ENCODE measurements around the gene DSTYK.

The DSTYK gene

DNA sequence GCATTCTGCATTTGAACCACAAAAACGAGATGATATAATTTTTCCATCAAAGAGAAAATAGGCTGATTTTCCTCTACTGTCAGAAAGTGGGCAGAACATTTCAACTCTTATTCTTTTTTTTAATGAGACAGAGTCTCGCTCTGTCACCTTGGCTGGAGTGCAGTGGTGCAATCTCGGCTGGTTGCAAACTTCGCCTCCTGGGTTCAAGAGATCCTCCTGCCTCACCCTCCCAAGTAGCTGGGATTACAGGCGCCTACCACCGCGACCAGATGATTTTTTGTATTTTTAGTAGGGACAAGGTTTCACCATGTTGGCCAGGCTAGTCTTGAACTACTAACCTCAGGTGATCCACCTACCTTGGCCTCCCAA, 11.6 kb downstream of the DSTYK start:
- TF ChIP-seq, protein P1, sequence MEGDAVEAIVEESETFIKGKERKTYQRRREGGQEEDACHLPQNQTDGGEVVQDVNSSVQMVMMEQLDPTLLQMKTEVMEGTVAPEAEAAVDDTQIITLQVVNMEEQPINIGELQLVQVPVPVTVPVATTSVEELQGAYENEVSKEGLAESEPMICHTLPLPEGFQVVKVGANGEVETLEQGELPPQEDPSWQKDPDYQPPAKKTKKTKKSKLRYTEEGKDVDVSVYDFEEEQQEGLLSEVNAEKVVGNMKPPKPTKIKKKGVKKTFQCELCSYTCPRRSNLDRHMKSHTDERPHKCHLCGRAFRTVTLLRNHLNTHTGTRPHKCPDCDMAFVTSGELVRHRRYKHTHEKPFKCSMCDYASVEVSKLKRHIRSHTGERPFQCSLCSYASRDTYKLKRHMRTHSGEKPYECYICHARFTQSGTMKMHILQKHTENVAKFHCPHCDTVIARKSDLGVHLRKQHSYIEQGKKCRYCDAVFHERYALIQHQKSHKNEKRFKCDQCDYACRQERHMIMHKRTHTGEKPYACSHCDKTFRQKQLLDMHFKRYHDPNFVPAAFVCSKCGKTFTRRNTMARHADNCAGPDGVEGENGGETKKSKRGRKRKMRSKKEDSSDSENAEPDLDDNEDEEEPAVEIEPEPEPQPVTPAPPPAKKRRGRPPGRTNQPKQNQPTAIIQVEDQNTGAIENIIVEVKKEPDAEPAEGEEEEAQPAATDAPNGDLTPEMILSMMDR (IDR thresholded peaks at IDR 0.05; ENCODE audit: insufficient read depth, missing control alignments), result no peak
- no peak for FAIRE-seq
- no peak for DNase-seq (ENCODE audit: insufficient read length, low spot score)

DNA sequence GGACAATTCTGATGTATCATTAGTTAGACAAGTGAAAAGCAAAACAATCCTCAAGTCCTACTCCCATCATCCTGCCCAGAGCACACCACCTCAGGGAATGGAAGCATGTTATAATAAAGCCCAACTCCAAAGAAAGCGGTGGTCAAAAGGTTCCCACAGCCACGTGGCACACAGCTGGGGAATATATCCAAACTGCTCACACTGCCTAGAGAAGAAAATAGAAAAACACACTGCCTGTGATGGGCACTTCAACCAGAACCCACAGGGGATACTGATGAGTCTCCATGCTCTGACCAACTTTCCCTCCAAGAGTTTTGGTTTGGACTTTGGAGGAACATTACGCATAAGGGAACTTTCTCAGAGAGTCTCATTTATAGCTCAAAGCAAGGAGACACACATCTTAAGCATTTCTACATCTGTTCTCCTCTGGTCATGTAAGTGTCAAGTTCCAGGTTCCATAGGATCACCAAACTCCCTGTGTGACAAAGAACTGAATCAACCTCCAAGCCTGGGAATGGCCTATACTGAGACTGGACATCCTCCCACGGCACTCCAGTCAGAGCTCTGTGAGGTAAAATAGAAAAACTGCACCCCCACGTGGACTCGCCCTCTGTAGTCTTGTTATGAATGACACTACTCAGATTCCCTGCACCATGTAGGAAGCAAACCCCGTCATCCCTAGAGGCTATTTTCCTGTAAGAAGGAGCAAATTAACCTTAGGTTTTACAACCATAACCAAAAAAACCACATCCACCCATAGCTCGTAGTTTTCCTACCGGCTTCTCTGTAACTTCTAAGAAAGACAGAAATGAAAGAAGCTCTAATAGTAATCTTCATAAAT, 12.2 kb downstream of the DSTYK start:
- no peak for FAIRE-seq
- TF ChIP-seq, protein P1 (IDR thresholded peaks at IDR 0.05; ENCODE audit: insufficient read depth, missing control alignments), result no peak
- no peak for DNase-seq (ENCODE audit: insufficient read length, low spot score)

DNA sequence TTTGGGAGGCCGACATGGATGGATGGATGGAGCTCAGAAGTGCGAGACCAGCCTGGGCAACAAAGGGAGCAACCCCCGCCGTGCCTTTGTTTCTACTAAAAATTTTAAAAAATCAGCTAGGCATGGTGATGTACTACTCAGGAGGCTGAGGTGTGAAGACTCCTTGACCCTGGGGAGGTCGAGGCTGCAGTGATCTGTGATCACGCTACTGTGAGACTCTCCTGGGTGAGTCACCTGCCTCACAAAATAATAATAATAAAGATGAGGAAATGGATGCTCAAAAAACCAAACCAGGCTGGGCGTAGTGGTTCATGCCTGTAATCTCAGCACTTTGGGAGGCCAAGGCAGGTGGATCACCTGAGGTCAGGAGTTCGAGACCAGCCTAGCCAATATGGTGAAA, 19.2 kb downstream of the DSTYK start:
- TF ChIP-seq, protein P1 (IDR thresholded peaks at IDR 0.05; ENCODE audit: insufficient read depth, missing control alignments), result no peak
- DNase-seq (ENCODE audit: insufficient read length, low spot score), result no peak
- no peak for FAIRE-seq

DNA sequence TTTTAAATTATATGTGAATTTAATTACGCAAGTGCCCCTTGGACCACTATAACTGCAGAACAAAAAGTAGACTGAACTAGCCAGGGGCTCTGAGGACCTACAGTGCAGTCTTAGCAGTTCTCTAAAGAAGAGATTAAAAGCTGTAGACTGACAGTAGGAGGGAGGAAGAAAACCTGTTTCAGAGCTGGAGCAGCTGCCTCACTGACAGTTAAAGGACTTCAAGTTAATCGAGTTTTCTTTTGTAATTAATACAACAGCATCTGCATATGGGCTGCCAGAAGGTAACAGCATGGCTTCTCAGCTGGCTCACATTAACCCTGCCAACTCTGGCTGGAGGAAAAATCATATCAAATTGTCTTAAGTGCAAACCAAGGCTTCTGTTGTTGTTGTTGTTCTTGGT, 19.9 kb downstream of the DSTYK start:
- TF ChIP-seq, protein P1 (IDR thresholded peaks at IDR 0.05; ENCODE audit: insufficient read depth, missing control alignments), result no peak
- DNase-seq (ENCODE audit: insufficient read length, low spot score), result peak; percentile 45
- FAIRE-seq, result peak; percentile 90

DNA sequence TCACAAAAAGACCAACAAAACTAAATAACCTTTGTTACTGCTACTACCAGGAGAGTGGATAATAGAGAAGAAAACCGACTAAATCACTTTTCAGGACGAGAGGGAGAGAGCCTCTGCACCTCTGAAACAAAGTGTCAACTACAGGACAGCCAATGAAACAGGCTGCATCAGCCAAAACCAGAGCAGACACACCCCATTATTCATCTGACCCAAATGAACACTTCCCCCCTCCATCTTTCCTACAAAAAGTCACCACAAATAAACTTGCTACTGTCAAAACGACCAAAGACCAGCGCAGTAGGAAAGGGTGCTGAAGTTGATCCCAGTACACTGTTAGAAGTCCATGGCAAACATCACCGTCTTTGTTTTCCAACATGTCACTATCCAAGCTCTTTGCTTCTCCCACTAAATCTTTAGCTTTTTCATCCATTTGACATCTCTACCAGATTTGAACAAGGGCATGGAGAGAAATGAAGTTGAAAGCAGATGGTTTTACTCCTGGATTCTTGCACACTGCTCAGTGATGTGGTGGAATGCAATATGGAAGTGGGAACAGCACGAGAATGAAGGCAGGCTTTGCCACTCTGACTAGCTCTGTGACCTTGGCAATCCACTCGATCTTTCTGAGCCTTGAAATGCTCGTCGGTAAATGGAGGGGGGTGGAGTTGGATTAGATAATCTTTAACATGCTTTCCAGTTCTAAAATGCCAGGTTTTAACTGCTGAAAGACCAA, 20.5 kb downstream of the DSTYK start:
- TF ChIP-seq, protein P1 (IDR thresholded peaks at IDR 0.05; ENCODE audit: insufficient read depth, missing control alignments), result no peak
- FAIRE-seq (peak; percentile 44), DNase-seq (ENCODE audit: insufficient read length, low spot score) (no peak)

DNA sequence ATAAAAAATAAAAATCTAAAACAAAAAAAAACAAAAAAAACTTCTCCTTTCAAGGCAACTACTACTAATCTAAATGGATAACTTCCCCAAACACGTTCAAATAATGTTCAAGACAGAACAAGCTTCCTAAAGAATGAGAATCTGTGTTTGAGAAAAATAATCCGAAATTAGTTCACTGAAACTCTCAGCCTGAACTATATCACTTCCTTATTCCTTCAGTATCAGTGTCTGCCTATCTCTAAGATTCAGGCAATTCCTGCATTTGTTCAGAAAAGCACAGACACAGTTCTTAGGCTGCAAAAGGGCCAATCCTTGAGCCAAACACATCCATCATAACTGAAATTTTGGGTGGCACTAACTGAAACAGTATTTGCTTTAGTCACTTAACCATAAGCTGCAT, 22.4 kb downstream of the DSTYK start:
- TF ChIP-seq, protein P1 (IDR thresholded peaks at IDR 0.05; ENCODE audit: insufficient read depth, missing control alignments), result no peak
- DNase-seq (ENCODE audit: insufficient read length, low spot score), result no peak
- FAIRE-seq, result no peak

DNA sequence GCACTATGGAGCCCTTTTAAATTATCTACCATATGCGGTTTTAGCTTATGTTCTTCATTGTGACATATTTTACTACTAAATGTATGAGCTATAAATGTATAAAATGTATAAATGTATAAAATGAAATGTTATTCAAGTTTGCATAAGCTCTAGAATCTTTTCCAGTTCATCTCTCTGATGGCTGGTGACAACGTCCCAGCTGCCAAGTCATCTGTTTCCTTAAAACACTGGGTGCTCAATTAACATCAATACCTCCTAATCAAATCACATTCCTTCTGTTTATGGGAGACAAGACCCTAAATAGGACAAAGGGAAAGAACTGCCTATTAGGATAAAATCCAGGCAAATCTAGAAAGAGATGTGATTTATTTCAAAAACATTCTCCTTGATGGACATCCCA, 22.9 kb downstream of the DSTYK start:
- no peak for FAIRE-seq
- TF ChIP-seq, protein P1 (IDR thresholded peaks at IDR 0.05; ENCODE audit: insufficient read depth, missing control alignments), result no peak
- no peak for DNase-seq (ENCODE audit: insufficient read length, low spot score)

Data from D721Med (cell line).